Upper lobe of left lung (tissue), 6 donors: ENCODE measurements around the gene KSR2. TPM values are rescaled to one million over a fixed set of nuclear protein-coding genes. Genes with fewer than 3 reads are reported as not detected.

Experiments used
- ATAC-seq, 2 donors: fragments of 200-7000 bp; cut with Tn5 transposase; one replicate each; pipeline ENCODE4 v1.9.1; 2022; ENCODE audit warnings: mild to moderate bottlenecking in 2 of 2, moderate library complexity in 2 of 2; ENCODE audit not compliant: low FRiP score in 2 of 2
- DNase-seq, 2 donors: peaks; one replicate each; pipeline ENCODE4 v3.0.0-alpha.2; 2019 to 2020
- H3K27ac ChIP-seq, 4 donors: fragments of 200-600 bp; sonication (generic); one replicate each; pipeline ENCODE4 v1.5.1; 2016 to 2019
- H3K27me3 ChIP-seq, 4 donors: fragments of 200-600 bp; sonication (generic); one replicate each; pipeline ENCODE4 v1.5.1; 2017 to 2019
- H3K36me3 ChIP-seq, 4 donors: fragments of 200-600 bp; sonication (generic); one replicate each; pipeline ENCODE4 v1.5.1; 2016 to 2019
- H3K4me1 ChIP-seq, 4 donors: fragments of 200-600 bp; sonication (generic); one replicate each; pipeline ENCODE4 v1.5.1; 2018 to 2019
- H3K4me3 ChIP-seq, 4 donors: fragments of 200-600 bp; sonication (generic); one replicate each; pipeline ENCODE4 v1.5.1; 2017 to 2019; ENCODE audit warnings: mild to moderate bottlenecking in 2 of 4, moderate library complexity in 1 of 4
- H3K9me3 ChIP-seq, 4 donors: fragments of 200-600 bp; sonication (generic); one replicate each; pipeline ENCODE4 v1.5.1; 2018 to 2019
- CTCF ChIP-seq, 6 experiments: fragments of 450-650 bp in 4 of 6; fragments of 200-600 bp in 2 of 6; sonication (generic) in 2 of 6; IDR thresholded peaks; one replicate each; pipeline ENCODE4 v1.5.1; 2016 to 2019; ENCODE audit warnings: antibody characterized with exemption in 6 of 6
- EP300 ChIP-seq, 4 donors: sonication (generic); formaldehyde crosslinking; IDR thresholded peaks; one replicate each; pipeline ENCODE4 v1.5.1; 2017; ENCODE audit warnings: antibody characterized with exemption in 4 of 4, control low read depth in 2 of 4
- POLR2A ChIP-seq, 4 donors: fragments of 450-650 bp; IDR thresholded peaks; one replicate each; pipeline ENCODE4 v1.5.1; 2016 to 2017; ENCODE audit warnings: antibody characterized with exemption in 4 of 4, mild to moderate bottlenecking in 2 of 4
- POLR2AphosphoS5 ChIP-seq, 2 donors: sonication (generic); formaldehyde crosslinking; IDR thresholded peaks; one replicate each; pipeline ENCODE4 v1.5.1; 2017; ENCODE audit warnings: antibody characterized with exemption in 2 of 2
- WGBS, 2 donors: methylation state at CpG; one replicate each; pipeline ENCODE4 v1.1.5; 2017 to 2018; 5-methylcytosine and 5-hydroxymethylcytosine counted together
- total RNA-seq, 6 donors: library from RNA; depleted of rRNA in 4 of 6; stranded (reverse); fragments of >200 nt in 4 of 6; gene quantifications; one replicate each; pipeline versions ENCODE4 v1.1.0 to v1.2.1, GENCODE V29; 2016 to 2021
- donor health status: DM: no; HTN: no; CAD: no; lungs with moderate emphysema.
- donor health status: DM: no; HTN: yes; CAD: no; lungs with severe emphysema.

The KSR2 gene
- total RNA-seq, 6 donors from 2014 or later: 0.30 to 3.2 (median 0.85) TPM

DNA sequence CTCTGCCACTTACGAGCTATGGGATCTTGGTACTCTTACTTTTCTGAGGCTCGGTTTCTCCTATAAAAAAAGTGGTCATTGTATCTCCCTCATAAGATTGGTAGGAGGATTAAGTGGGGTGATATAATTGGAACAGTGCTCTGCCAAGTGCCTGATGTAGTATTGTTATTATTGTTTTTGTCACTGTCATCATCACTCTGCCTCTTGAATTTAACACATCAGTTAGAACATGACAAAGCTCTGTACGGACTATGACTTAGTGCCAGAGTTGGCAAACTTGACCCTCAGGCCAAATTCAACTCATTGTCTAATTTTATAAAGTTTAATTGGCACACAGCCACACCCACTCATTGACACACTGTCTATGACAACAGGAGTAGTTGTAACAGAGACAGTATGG lies 378.4 kb downstream of the KSR2 start:
- Histone ChIP-seq H3K9me3 (peaks cover 0 to 2% (median 0%) of the 10 kb centered on the region in 4 donors), H3K4me1 (peaks cover 0 to 6% (median 3%) of the 10 kb centered on the region in 4 donors), H3K27me3 (no peaks in the 10 kb centered on the region), H3K27ac (no peak overlapping the region), H3K4me3 (no peak overlapping the region), H3K36me3 (no peaks in the 10 kb centered on the region)
- WGBS, 2 donors: 88 to 89% methylated on average over 3 of the region's 3 CpGs
- DNase-seq (no peak), ATAC-seq (no peak)
- TF ChIP-seq POLR2A (IDR thresholded peaks at IDR 0.05) (no peak), CTCF (IDR thresholded peaks at IDR 0.05) (no peak), EP300 (IDR thresholded peaks at IDR 0.05) (no peak), POLR2AphosphoS5 (IDR thresholded peaks at IDR 0.05) (no peak)

DNA sequence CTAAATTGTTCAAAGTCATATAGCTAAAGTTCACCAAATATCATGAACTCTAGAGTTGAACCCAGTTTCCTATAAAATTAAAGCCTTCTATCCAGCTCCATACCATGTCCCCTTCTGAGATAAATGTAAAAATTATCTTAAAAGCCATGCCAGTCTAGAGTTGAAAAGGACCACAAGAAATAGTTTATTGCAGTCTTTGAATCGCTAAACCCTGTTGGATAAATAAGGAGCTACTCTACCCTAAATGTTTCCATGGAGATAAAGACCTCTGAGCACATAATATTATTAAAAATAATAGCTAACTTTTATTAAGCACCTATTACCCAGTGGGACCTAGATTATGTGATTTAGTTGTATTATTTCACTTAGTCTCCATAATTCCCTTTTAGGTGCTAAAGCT lies 379.8 kb downstream of the KSR2 start:
- H3K4me1 ChIP-seq: peaks cover 0 to 6% (median 3%) of the 10 kb centered on the region in 4 donors
- no peak overlapping the region for H3K27ac ChIP-seq
- H3K36me3 ChIP-seq: no peaks in the 10 kb centered on the region
- no peaks in the 10 kb centered on the region for H3K27me3 ChIP-seq
- H3K4me3 ChIP-seq: no peak overlapping the region
- 87 to 89% methylated on average over 1 of the region's 1 CpG for WGBS, 2 donors
- ATAC-seq (no peak), DNase-seq (no peak)
- TF ChIP-seq CTCF (IDR thresholded peaks at IDR 0.05) (no peak), POLR2AphosphoS5 (IDR thresholded peaks at IDR 0.05) (no peak), EP300 (IDR thresholded peaks at IDR 0.05) (no peak), POLR2A (IDR thresholded peaks at IDR 0.05) (no peak)
- peaks cover 0 to 2% (median 0%) of the 10 kb centered on the region in 4 donors for H3K9me3 ChIP-seq

DNA sequence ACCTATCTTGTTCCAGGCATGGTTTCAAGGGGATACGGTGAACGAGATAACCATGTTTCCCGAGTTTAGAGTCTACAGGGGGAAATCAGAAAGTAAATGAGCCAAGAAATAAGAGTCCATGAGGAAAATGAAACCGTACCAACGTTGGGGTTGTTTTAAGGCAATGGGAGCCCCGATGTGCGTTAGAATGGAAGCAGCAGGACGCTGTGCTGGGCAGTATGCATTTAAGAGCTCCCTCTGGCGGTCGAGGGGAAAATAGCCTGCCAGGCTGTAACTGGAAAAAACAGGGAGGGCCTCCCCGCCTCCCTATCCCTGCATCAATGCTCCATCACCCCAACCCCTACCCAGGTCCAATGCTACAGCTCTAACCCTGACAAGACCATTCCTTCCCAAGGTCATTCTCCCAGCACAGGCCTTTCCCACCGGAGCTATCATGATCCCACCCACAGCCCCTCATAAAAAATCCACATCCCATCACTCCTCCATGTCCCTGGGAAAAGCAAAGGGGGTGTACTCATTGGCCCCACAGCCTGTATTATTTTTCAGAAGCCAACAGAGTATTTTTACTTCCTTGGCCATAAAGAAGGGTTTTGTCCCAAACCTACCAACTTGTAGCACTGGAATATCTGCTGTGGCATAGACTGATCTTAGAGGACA lies 381.0 kb downstream of the KSR2 start:
- Histone ChIP-seq H3K4me1 (peaks cover 0 to 6% (median 3%) of the 10 kb centered on the region in 4 donors), H3K4me3 (no peak overlapping the region), H3K27me3 (no peaks in the 10 kb centered on the region), H3K27ac (no peak overlapping the region), H3K9me3 (peaks cover 0 to 2% (median 0%) of the 10 kb centered on the region in 4 donors), H3K36me3 (no peaks in the 10 kb centered on the region)
- TF ChIP-seq POLR2AphosphoS5 (IDR thresholded peaks at IDR 0.05) (no peak), CTCF (IDR thresholded peaks at IDR 0.05) (peak; percentile 72 to 84 (median 82))
- ATAC-seq (peak; percentile 45 to 75), DNase-seq (peak in 1 of 2 donors; percentile 58)
- 18 to 22% methylated on average over 12 of the region's 12 CpGs for WGBS, 2 donors

DNA sequence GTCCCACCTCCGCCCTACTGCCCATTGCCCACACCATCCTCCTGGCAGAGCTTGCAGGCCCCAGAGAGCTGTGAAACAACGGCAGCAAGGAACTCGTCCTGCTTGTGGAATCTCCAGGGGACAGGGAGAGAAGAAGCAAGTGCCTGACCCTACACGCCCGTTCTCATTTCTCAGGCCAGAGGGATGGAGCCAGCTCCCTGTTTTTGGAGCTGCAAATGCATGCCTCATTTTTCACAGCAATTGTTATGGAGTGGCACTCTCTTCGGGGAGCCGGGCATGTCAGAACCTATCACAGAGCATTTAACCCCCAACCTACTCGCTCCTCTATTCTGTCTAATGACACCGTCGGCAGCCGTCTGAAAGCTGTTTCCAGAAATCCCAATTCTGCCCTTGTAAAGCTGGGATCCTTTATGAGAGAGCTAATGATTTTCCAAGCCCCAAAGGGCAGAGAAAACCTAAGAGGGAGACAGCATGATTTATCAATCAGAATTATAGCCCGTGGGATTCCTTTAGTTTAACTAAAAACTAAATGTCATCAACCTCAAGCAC lies 385.0 kb downstream of the KSR2 start:
- no peak for DNase-seq
- Histone ChIP-seq H3K27ac (no peak overlapping the region), H3K9me3 (no peaks in the 10 kb centered on the region), H3K27me3 (no peaks in the 10 kb centered on the region), H3K36me3 (no peaks in the 10 kb centered on the region), H3K4me3 (no peak overlapping the region), H3K4me1 (peaks cover 0 to 6% (median 3%) of the 10 kb centered on the region in 4 donors)
- 29 to 37% methylated on average over 12 of the region's 12 CpGs for WGBS, 2 donors
- no peak for TF ChIP-seq CTCF (IDR thresholded peaks at IDR 0.05)
- no peak for TF ChIP-seq EP300 (IDR thresholded peaks at IDR 0.05)
- no peak for TF ChIP-seq POLR2A (IDR thresholded peaks at IDR 0.05)
- no peak for TF ChIP-seq POLR2AphosphoS5 (IDR thresholded peaks at IDR 0.05)
- ATAC-seq: no peak

- no peak for TF ChIP-seq POLR2A (IDR thresholded peaks at IDR 0.05)
- no peaks in the 10 kb centered on the region for H3K36me3 ChIP-seq
- peaks cover 0 to 6% (median 3%) of the 10 kb centered on the region in 4 donors for H3K4me1 ChIP-seq
- DNase-seq: no peak
- no peak for ATAC-seq
- H3K9me3 ChIP-seq: no peaks in the 10 kb centered on the region
- H3K4me3 ChIP-seq: no peak overlapping the region
- H3K27ac ChIP-seq: no peak overlapping the region
- H3K27me3 ChIP-seq: no peaks in the 10 kb centered on the region
- 80 to 86% methylated on average over 2 of the region's 2 CpGs for WGBS, 2 donors
These were observed 385.7 kb downstream of the KSR2 start for GRCh38 chr12:117583092-117583491.
